Amygdala (tissue), 56 donors: ENCODE measurements around the gene MPPE1.
"Not testable (repeated sequence)": the region's sequence is repeated elsewhere in the genome, so short reads cannot be mapped to it uniquely, and the experiment has no call there.

Experiments
- DNase-seq, 56 donors: peaks; one replicate each; lab custom pipeline; 2025; lab: John Stamatoyannopoulos, UW

The MPPE1 gene

GRCh38 chr18:11932393-11932792, 24.3 kb upstream of the MPPE1 start:
- no peak for DNase-seq

GRCh38 chr18:11927497-11927896, 19.4 kb upstream of the MPPE1 start:
- DNase-seq, result no peak

- DNase-seq, result no peak
Observed at GRCh38 chr18:11925800-11926481, 17.8 kb upstream of the MPPE1 start.

GRCh38 chr18:11923450-11923849, 15.3 kb upstream of the MPPE1 start:
- DNase-seq, result no peak

GRCh38 chr18:11919522-11919921, 11.4 kb upstream of the MPPE1 start:
- not testable (repeated sequence) for DNase-seq

- DNase-seq, result peak in 1 of 56 donors; percentile 11
Observed at GRCh38 chr18:11916880-11917279, 8.8 kb upstream of the MPPE1 start.

- DNase-seq, result no peak
Observed at GRCh38 chr18:11909591-11910026, 1.5 kb upstream of the MPPE1 start.

- no peak for DNase-seq
Observed at GRCh38 chr18:11909061-11909455, 941 bp upstream of the MPPE1 start.

GRCh38 chr18:11906926-11907874, 917 bp downstream of the MPPE1 start:
- no peak for DNase-seq

- no peak for DNase-seq
Observed at GRCh38 chr18:11906176-11906575, 1.9 kb downstream of the MPPE1 start.

GRCh38 chr18:11905613-11906012, 2.5 kb downstream of the MPPE1 start:
- no peak for DNase-seq

- peak in 4 of 56 donors; percentile 9 to 33 (median 20) for DNase-seq
Observed at GRCh38 chr18:11902522-11903292, 5.4 kb downstream of the MPPE1 start.

- DNase-seq, result no peak
Observed at GRCh38 chr18:11901826-11902438, 6.2 kb downstream of the MPPE1 start.

- DNase-seq, result peak in 1 of 56 donors; percentile 29
Observed at GRCh38 chr18:11899063-11899462, 9.1 kb downstream of the MPPE1 start.

- no peak for DNase-seq
Observed at GRCh38 chr18:11897781-11898180, 10.3 kb downstream of the MPPE1 start.

GRCh38 chr18:11892438-11892837, 15.7 kb downstream of the MPPE1 start:
- not testable (repeated sequence) for DNase-seq

- DNase-seq, result no peak
Observed at GRCh38 chr18:11891737-11892136, 16.4 kb downstream of the MPPE1 start.

- no peak for DNase-seq
Observed at GRCh38 chr18:11889284-11889683, 18.8 kb downstream of the MPPE1 start.

GRCh38 chr18:11888726-11889125, 19.4 kb downstream of the MPPE1 start:
- DNase-seq, result no peak
